BE2C (cell line): ENCODE measurements around the gene SLC1A7.

ENCODE experiments used
- DNase-seq: peaks from one replicate; pipeline ENCODE4 v3.0.0-alpha.2; 2020
- H3K27me3 ChIP-seq: fragments of 250-450 bp; sonication (Bioruptor Pico); 2 replicates; pipeline ENCODE4 v1.5.1; 2020; ENCODE audit warnings: mild to moderate bottlenecking
- H3K36me3 ChIP-seq: fragments of 250-450 bp; sonication (Bioruptor Pico); 2 replicates; pipeline ENCODE4 v1.5.1; 2020; ENCODE audit warnings: mild to moderate bottlenecking
- H3K4me1 ChIP-seq: fragments of 250-450 bp; sonication (Bioruptor Pico); 2 replicates; pipeline ENCODE4 v1.5.1; 2020
- H3K4me3 ChIP-seq: 2 replicates; pipeline ENCODE4 v1.5.1; 2011; ENCODE audit warnings: low read depth, low read length
- H3K9me3 ChIP-seq: fragments of 250-450 bp; sonication (Bioruptor Pico); 2 replicates; pipeline ENCODE4 v1.5.1; 2020
- TF ChIP-seq, protein P1 (sequence below): IDR thresholded peaks from 2 replicates; pipeline ENCODE4 v1.5.1; 2012; ENCODE audit warnings: mild to moderate bottlenecking, low read depth, low read length

SLC1A7 gene

DNA sequence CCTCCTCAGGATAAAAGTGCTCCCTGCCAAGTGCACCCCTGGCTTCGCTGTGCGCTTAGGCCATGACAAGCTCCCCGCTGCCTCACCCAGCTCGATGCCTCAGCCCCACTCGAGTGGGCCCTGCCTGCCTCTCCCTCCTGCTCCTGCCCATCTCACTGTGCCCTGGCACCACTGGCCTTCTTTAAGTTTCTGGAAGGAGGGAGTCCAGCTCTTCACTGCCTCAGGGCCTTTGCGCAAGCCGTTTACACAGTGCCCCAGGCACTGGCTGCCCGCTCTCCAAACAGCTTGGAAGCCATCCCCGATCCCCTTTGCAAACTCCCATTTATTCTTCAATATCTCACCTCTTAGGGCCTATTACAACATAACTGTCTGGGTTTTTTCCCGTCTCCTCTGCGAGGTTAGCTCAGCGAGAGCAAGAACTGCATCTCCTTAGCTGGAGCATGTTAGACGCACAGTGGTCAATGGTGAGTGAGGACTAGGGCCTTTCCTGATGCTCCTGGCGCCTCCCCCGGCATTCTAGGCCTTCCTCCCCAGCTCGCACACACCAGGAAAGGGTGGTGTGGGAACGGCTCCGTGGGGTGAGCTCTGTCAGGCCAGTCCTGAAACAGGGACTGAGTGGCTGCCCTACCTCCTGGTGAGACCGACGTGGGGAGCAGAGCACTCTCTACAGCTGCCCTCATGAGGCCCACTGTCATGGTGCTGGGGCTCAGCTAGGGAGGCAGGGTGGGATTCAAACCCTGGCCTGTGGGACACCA is 48.5 kb downstream of the SLC1A7 start:
- H3K9me3 ChIP-seq = no peaks in the 10 kb centered on the region
- no peak for DNase-seq
- TF ChIP-seq, protein P1, sequence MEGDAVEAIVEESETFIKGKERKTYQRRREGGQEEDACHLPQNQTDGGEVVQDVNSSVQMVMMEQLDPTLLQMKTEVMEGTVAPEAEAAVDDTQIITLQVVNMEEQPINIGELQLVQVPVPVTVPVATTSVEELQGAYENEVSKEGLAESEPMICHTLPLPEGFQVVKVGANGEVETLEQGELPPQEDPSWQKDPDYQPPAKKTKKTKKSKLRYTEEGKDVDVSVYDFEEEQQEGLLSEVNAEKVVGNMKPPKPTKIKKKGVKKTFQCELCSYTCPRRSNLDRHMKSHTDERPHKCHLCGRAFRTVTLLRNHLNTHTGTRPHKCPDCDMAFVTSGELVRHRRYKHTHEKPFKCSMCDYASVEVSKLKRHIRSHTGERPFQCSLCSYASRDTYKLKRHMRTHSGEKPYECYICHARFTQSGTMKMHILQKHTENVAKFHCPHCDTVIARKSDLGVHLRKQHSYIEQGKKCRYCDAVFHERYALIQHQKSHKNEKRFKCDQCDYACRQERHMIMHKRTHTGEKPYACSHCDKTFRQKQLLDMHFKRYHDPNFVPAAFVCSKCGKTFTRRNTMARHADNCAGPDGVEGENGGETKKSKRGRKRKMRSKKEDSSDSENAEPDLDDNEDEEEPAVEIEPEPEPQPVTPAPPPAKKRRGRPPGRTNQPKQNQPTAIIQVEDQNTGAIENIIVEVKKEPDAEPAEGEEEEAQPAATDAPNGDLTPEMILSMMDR = no peak
- H3K4me3 ChIP-seq = no peak overlapping the region
- H3K36me3 ChIP-seq = no peaks in the 10 kb centered on the region
- no peaks in the 10 kb centered on the region for H3K4me1 ChIP-seq
- H3K27me3 ChIP-seq = no peaks in the 10 kb centered on the region

DNA sequence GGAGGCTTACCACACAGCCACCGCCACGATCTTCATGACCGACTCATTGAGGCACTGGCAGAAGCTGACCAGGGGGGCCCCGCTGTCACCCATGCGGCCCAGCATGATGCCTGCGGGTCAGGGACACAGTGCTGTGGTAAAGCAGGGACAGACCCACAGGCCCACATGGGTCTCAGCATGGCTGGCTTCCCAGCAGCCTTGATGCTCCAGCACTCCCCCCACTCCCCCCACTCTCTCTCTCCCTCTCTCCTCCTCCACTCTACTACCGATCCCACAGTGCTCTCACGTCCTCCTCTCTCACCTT is 49.0 kb downstream of the SLC1A7 start:
- no peak for DNase-seq
- H3K4me3 ChIP-seq = no peak overlapping the region
- TF ChIP-seq, protein P1 = no peak
- H3K9me3 ChIP-seq = no peaks in the 10 kb centered on the region
- no peaks in the 10 kb centered on the region for H3K36me3 ChIP-seq
- H3K4me1 ChIP-seq = no peaks in the 10 kb centered on the region
- H3K27me3 ChIP-seq = no peaks in the 10 kb centered on the region

DNA sequence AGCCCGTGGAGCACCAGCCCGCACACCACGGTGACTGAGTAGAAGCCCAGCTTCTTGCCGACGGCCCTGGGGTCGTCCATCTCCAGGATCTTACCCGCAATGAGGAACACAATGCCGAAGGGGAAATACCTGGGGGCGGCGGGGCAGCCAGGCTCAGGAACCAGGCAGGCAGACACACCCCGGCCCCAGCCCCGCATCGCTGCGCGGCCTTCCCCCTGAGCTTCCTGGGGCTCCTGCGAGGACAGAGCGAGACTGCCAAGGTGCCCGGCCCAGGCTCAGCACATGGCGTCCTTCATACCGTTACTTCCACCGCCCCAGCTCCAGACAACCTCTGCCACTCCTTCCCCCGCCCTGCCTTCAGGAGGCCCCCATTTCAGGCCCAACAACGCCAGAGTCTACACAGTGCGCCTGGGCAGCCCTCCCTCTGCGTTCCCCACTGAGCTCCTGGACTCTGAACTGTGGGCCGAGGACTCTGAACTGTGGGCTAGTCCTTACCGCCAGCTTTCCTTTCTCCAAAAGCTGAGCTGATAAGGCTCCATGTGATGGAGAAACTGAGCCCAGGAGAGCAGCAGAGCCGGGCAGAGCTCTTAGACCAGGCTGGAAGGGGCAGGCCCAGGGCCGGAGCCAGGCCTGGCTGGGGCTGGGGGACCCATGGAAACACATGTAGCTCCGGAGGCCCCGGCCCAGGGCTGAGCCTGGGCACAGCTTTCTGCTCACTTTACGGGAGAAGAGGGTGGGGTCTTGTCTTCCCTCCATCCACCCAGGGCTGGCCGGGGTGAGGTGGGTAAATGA is 49.6 kb downstream of the SLC1A7 start:
- no peak for DNase-seq
- no peaks in the 10 kb centered on the region for H3K4me1 ChIP-seq
- H3K9me3 ChIP-seq = no peaks in the 10 kb centered on the region
- TF ChIP-seq, protein P1 = no peak
- H3K4me3 ChIP-seq = no peak overlapping the region
- H3K27me3 ChIP-seq = no peaks in the 10 kb centered on the region
- H3K36me3 ChIP-seq = no peaks in the 10 kb centered on the region

- Histone ChIP-seq H3K9me3 (no peaks in the 10 kb centered on the region), H3K4me1 (no peaks in the 10 kb centered on the region), H3K36me3 (no peaks in the 10 kb centered on the region), H3K4me3 (no peak overlapping the region), H3K27me3 (no peaks in the 10 kb centered on the region)
- TF ChIP-seq, protein P1 = no peak
- DNase-seq = no peak
Measured at GRCh38 chr1:53091841-53092645, 50.4 kb downstream of the SLC1A7 start.

- H3K27me3 ChIP-seq = no peaks in the 10 kb centered on the region
- H3K9me3 ChIP-seq = no peaks in the 10 kb centered on the region
- H3K36me3 ChIP-seq = no peaks in the 10 kb centered on the region
- no peak overlapping the region for H3K4me3 ChIP-seq
- TF ChIP-seq, protein P1 = no peak
- no peak for DNase-seq
- no peaks in the 10 kb centered on the region for H3K4me1 ChIP-seq
Measured at GRCh38 chr1:53090227-53091147, 52.0 kb downstream of the SLC1A7 start.
